HEK293 (cell line): ENCODE results near the gene TPR.

Experiments
- CTCF ChIA-PET: fragments of 350-600 bp; formaldehyde crosslinking; extraction: SDS; loops from one replicate; lab custom pipeline; 2021; ENCODE audit warnings: antibody characterized with exemption; lab: Yijun Ruan, JAX
- POLR2A ChIA-PET: fragments of 300-600 bp; formaldehyde crosslinking; extraction: SDS; loops from one replicate; lab custom pipeline; 2020; ENCODE audit warnings: antibody characterized with exemption, inconsistent platforms; lab: Yijun Ruan, JAX
- H3K27ac ChIP-seq: fragments of 200-500 bp; sonication (Bioruptor generic); 2 replicates; pipeline ENCODE4 v1.5.1; 2014; ENCODE audit warnings: low read depth, low read length, control low read depth, inconsistent platforms; ENCODE audit errors: extremely low read depth
- H3K36me3 ChIP-seq, 2 experiments: fragments of 200-500 bp in 1 of 2; sonication (Bioruptor generic) in 1 of 2; 1 replicate in 1 of 2; 2 replicates in 1 of 2; pipeline ENCODE4 v1.5.1; 2014 to 2017; ENCODE audit warnings: inconsistent platforms in 2 of 2, low read length in 2 of 2; ENCODE audit not compliant: control insufficient read depth in 2 of 2, insufficient read depth in 1 of 2
- H3K4me1 ChIP-seq: fragments of 200-500 bp; sonication (Bioruptor generic); 2 replicates; pipeline ENCODE4 v1.5.1; 2014; ENCODE audit warnings: mild to moderate bottlenecking, low read length, inconsistent platforms; ENCODE audit not compliant: control insufficient read depth, insufficient read depth
- H3K4me3 ChIP-seq: 2 replicates; pipeline ENCODE4 v1.5.1; 2011; ENCODE audit warnings: low read depth, mild to moderate bottlenecking, control low read depth, low read length, moderate library complexity
- H3K9me3 ChIP-seq: fragments of 200-500 bp; sonication (Bioruptor generic); 2 replicates; pipeline ENCODE4 v1.5.1; 2014; ENCODE audit warnings: low read depth, low read length, inconsistent platforms; ENCODE audit not compliant: control insufficient read depth, insufficient read depth
- IKZF3 ChIP-seq: fragments of 450-650 bp; IDR thresholded peaks from 2 replicates; pipeline ENCODE4 v1.5.0; 2018; ENCODE audit warnings: missing biosample characterization, mild to moderate bottlenecking, missing genetic modification characterization, moderate library complexity
- PRDM1 ChIP-seq: fragments of 450-650 bp; formaldehyde crosslinking; IDR thresholded peaks from 2 replicates; pipeline ENCODE4; 2016; ENCODE audit warnings: missing biosample characterization, missing genetic modification characterization
- PRDM2 ChIP-seq: fragments of 450-650 bp; formaldehyde crosslinking; IDR thresholded peaks from 2 replicates; pipeline ENCODE4 v1.5.1; 2016; ENCODE audit warnings: missing biosample characterization, missing genetic modification characterization, borderline replicate concordance
- ZBTB11 ChIP-seq: fragments of 450-650 bp; formaldehyde crosslinking; conservative IDR thresholded peaks from 2 replicates; pipeline ENCODE4 v1.5.1; 2016; ENCODE audit warnings: low read depth, missing biosample characterization, missing genetic modification characterization
- ZFP37 ChIP-seq: fragments of 450-650 bp; formaldehyde crosslinking; IDR thresholded peaks from 2 replicates; pipeline ENCODE4 v1.5.1; 2016; ENCODE audit warnings: missing biosample characterization, missing genetic modification characterization
- ZNF133 ChIP-seq: fragments of 450-650 bp; formaldehyde crosslinking; IDR thresholded peaks from 2 replicates; pipeline ENCODE4 v1.5.1; 2016; ENCODE audit warnings: missing biosample characterization, missing genetic modification characterization
- ZNF18 ChIP-seq: fragments of 450-650 bp; formaldehyde crosslinking; IDR thresholded peaks from 2 replicates; pipeline ENCODE4 v1.5.1; 2016; ENCODE audit warnings: missing biosample characterization, missing genetic modification characterization
- ZNF202 ChIP-seq: fragments of 450-650 bp; formaldehyde crosslinking; IDR thresholded peaks from 2 replicates; pipeline ENCODE4 v1.5.1; 2016; ENCODE audit warnings: missing biosample characterization, missing genetic modification characterization, borderline replicate concordance
- ZNF292 ChIP-seq: fragments of 450-650 bp; formaldehyde crosslinking; IDR thresholded peaks from 2 replicates; pipeline ENCODE4 v1.5.1; 2016; ENCODE audit warnings: low read depth, missing biosample characterization, missing genetic modification characterization, borderline replicate concordance
- ZNF302 ChIP-seq: fragments of 450-650 bp; formaldehyde crosslinking; IDR thresholded peaks from 2 replicates; pipeline ENCODE4 v1.5.1; 2016; ENCODE audit warnings: missing biosample characterization, missing genetic modification characterization, low read depth
- ZNF335 ChIP-seq: fragments of 450-650 bp; formaldehyde crosslinking; conservative IDR thresholded peaks from 2 replicates; pipeline ENCODE4 v1.5.1; 2016; ENCODE audit warnings: missing biosample characterization, missing genetic modification characterization
- ZNF341 ChIP-seq: fragments of 450-650 bp; formaldehyde crosslinking; IDR thresholded peaks from 2 replicates; pipeline ENCODE4; 2016; ENCODE audit warnings: low read depth, missing biosample characterization, missing genetic modification characterization
- ZNF416 ChIP-seq: fragments of 450-650 bp; formaldehyde crosslinking; IDR thresholded peaks from 2 replicates; pipeline ENCODE4 v1.5.1; 2016; ENCODE audit warnings: missing biosample characterization, missing genetic modification characterization
- ZNF433 ChIP-seq: fragments of 450-650 bp; formaldehyde crosslinking; IDR thresholded peaks from 2 replicates; pipeline ENCODE4 v1.5.1; 2016; ENCODE audit warnings: missing biosample characterization, missing genetic modification characterization, low read depth
- ZNF501 ChIP-seq: fragments of 450-650 bp; formaldehyde crosslinking; IDR thresholded peaks from 2 replicates; pipeline ENCODE4 v1.5.1; 2016; ENCODE audit warnings: missing biosample characterization, missing genetic modification characterization
- ZNF600 ChIP-seq: fragments of 450-650 bp; formaldehyde crosslinking; IDR thresholded peaks from 2 replicates; pipeline ENCODE4 v1.5.1; 2016; ENCODE audit warnings: missing biosample characterization, missing genetic modification characterization
- ZNF639 ChIP-seq: fragments of 450-650 bp; formaldehyde crosslinking; IDR thresholded peaks from 2 replicates; pipeline ENCODE4 v1.5.1; 2016; ENCODE audit warnings: missing biosample characterization, missing genetic modification characterization
- ZNF791 ChIP-seq: fragments of 450-650 bp; formaldehyde crosslinking; IDR thresholded peaks from 2 replicates; pipeline ENCODE4 v1.5.1; 2016; ENCODE audit warnings: missing biosample characterization, missing genetic modification characterization
- ZSCAN16 ChIP-seq: fragments of 450-650 bp; formaldehyde crosslinking; IDR thresholded peaks from 2 replicates; pipeline ENCODE4 v1.5.1; 2016; ENCODE audit warnings: missing biosample characterization, missing genetic modification characterization
- ZSCAN4 ChIP-seq: fragments of 450-650 bp; formaldehyde crosslinking; IDR thresholded peaks from 2 replicates; pipeline ENCODE4 v1.5.1; 2017; ENCODE audit warnings: missing biosample characterization, missing genetic modification characterization
- ZSCAN5A ChIP-seq: fragments of 450-650 bp; formaldehyde crosslinking; IDR thresholded peaks from 2 replicates; pipeline ENCODE4 v1.5.1; 2016; ENCODE audit warnings: missing biosample characterization, missing genetic modification characterization

TPR gene

GRCh38 chr1:186375929-186376319 is 871 bp upstream of the TPR start:
- peak overlapping the region; percentile 95 for H3K4me3 ChIP-seq
- H3K27ac ChIP-seq: peak overlapping the region; percentile 90
- peaks cover 4% of the 10 kb centered on the region; the same call in 1 of the 2 replicates for H3K4me1 ChIP-seq
- ChIA-PET CTCF (interaction anchor here (0.6 to 1.2 kb wide), 19 partner anchors 8 to 1109 kb away, joined by 3 to 13 read pairs (median 4); partner anchors contain the start of gene PTGS2), POLR2A (interaction anchor here (0.9 to 1.2 kb wide), 6 partner anchors 10 to 611 kb away, joined by 3 to 6 read pairs (median 4); no protein-coding TSS in a partner anchor)
- no peaks in the 10 kb centered on the region for H3K9me3 ChIP-seq
- peaks cover 21 to 38% of the 10 kb centered on the region in 2 experiments for H3K36me3 ChIP-seq
- no peak for TF ChIP-seq PRDM2 (tag by site-specific recombination)
- TF ChIP-seq ZNF292: no peak
- TF ChIP-seq IKZF3: no peak
- 0 out of 2 replicates have a peak, but pooled peaks have one; percentile 6 for TF ChIP-seq ZSCAN5A (tag by site-specific recombination)
- TF ChIP-seq ZSCAN16 (tag by site-specific recombination): no peak
- no peak; the same call in 1 of the 2 replicates for TF ChIP-seq ZNF501
- peak; percentile 3; the same call in 1 of the 2 replicates for TF ChIP-seq ZBTB11 (tag by site-specific recombination)
- peak; percentile 97 for TF ChIP-seq ZSCAN4 (tag by site-specific recombination)
- no peak for TF ChIP-seq ZFP37 (tag by site-specific recombination)
- peak; percentile 97 for TF ChIP-seq PRDM1
- peak; percentile 95 for TF ChIP-seq ZNF600
- no peak for TF ChIP-seq ZNF639 (tag by site-specific recombination)
- TF ChIP-seq ZNF341 (tag by site-specific recombination): no peak
- TF ChIP-seq ZNF433 (tag by site-specific recombination): no peak
- TF ChIP-seq ZNF302: peak; percentile 38; the same call in 1 of the 2 replicates
- TF ChIP-seq ZNF202 (tag by site-specific recombination): 0 out of 2 replicates have a peak, but pooled peaks have one; percentile 69
- TF ChIP-seq ZNF791 (tag by site-specific recombination): no peak
- TF ChIP-seq ZNF133 (tag by site-specific recombination): no peak; the same call in 1 of the 2 replicates
- no peak for TF ChIP-seq ZNF18 (tag by site-specific recombination)
- peak; percentile 96 for TF ChIP-seq ZNF335
- TF ChIP-seq ZNF416 (tag by site-specific recombination): no peak
